Measurements from ENCODE around the gene HERC2.

GRCh38 chr15:28078191-28078719 is 243.7 kb downstream of the HERC2 start:
- TF ChIP-seq CTCF (IDR thresholded peaks at IDR 0.05; ENCODE audit: insufficient read depth, low read length, poor library complexity, severe bottlenecking) (no peak), EZH2phosphoT487 (conservative IDR thresholded peaks at IDR 0.05; ENCODE audit: low read length) (no peak)
